H1 (cell line): ENCODE measurements around the gene CA9. TPM values are rescaled to one million over a fixed set of nuclear protein-coding genes. Genes with fewer than 3 reads are reported as not detected.

Experiments used
- CTCF ChIA-PET: fragments of 300-600 bp; sonication (Branson Sonifier 250); formaldehyde crosslinking; loops from one replicate; lab custom pipeline; 2021; ENCODE audit not compliant: partially characterized antibody; lab: Charles Lee
- POLR2A ChIA-PET: fragments of 300-600 bp; sonication (Branson Sonifier 250); formaldehyde crosslinking; loops from one replicate; lab custom pipeline; 2021; ENCODE audit warnings: inconsistent platforms; ENCODE audit not compliant: partially characterized antibody; lab: Charles Lee
- DNase-seq, 2 experiments: peaks; one replicate each; pipeline versions ENCODE4 v3.0.0 to v3.0.0-alpha.2; 2010 to 2022; ENCODE audit warnings: low spot score in 2 of 2, low read depth in 1 of 2, mixed read lengths in 1 of 2
- FAIRE-seq: peaks from 2 replicates; lab custom pipeline; 2011; peaks lifted over from hg19 to GRCh38; lab: Jason Lieb, UNC
- H2AFZ ChIP-seq: 2 replicates; pipeline ENCODE4 v1.8.1; 2012; ENCODE audit warnings: low read length, inconsistent platforms
- H2AK5ac ChIP-seq: 2 replicates; pipeline ENCODE4 v1.6.1; 2013; ENCODE audit warnings: low read depth, low read length
- H2BK120ac ChIP-seq: replicated peaks from 2 replicates; pipeline ENCODE3; 2013; ENCODE audit warnings: low read depth, low read length, inconsistent platforms
- H2BK12ac ChIP-seq: 2 replicates; pipeline ENCODE4 v1.6.1; 2013; ENCODE audit warnings: low read depth, low read length
- H2BK15ac ChIP-seq: 2 replicates; pipeline ENCODE4 v1.6.1; 2013; ENCODE audit warnings: low read length
- H2BK20ac ChIP-seq: 2 replicates; pipeline ENCODE4 v1.6.1; 2013; ENCODE audit warnings: low read length
- H2BK5ac ChIP-seq: 2 replicates; pipeline ENCODE4 v1.6.1; 2013; ENCODE audit warnings: low read depth, low read length
- H3K14ac ChIP-seq: 2 replicates; pipeline ENCODE4 v1.6.1; 2013; ENCODE audit warnings: inconsistent platforms; ENCODE audit not compliant: insufficient read length
- H3K18ac ChIP-seq: 2 replicates; pipeline ENCODE4 v1.6.1; 2013; ENCODE audit warnings: low read length; ENCODE audit errors: extremely low read depth
- H3K23ac ChIP-seq: 2 replicates; pipeline ENCODE4 v1.6.1; 2013; ENCODE audit warnings: inconsistent platforms; ENCODE audit not compliant: insufficient read length
- H3K23me2 ChIP-seq: 2 replicates; pipeline ENCODE4 v1.6.1; 2013; ENCODE audit warnings: low read depth, low read length
- H3K27ac ChIP-seq: 2 replicates; pipeline ENCODE4 v1.6.1; 2011; ENCODE audit warnings: low read depth, low read length, inconsistent platforms
- H3K27me3 ChIP-seq, 4 experiments: replicated peaks in 1 of 4; 1 replicate in 1 of 4; 2 replicates in 3 of 4; pipeline versions ENCODE4 v1.6.1 to v1.8.1; 2011 to 2013; ENCODE audit warnings: low read length in 3 of 4, mild to moderate bottlenecking in 3 of 4, inconsistent platforms in 2 of 4, mixed read lengths in 2 of 4, moderate library complexity in 1 of 4; ENCODE audit not compliant: control insufficient read depth in 3 of 4, insufficient read depth in 3 of 4; ENCODE audit errors: extremely low read depth in 1 of 4
- H3K36me3 ChIP-seq, 4 experiments: 2 replicates each; pipeline versions ENCODE4 v1.6.1 to v1.8.1; 2011 to 2013; ENCODE audit warnings: mild to moderate bottlenecking in 4 of 4, low read length in 3 of 4, moderate library complexity in 2 of 4, control low read depth in 1 of 4, inconsistent platforms in 1 of 4; ENCODE audit not compliant: insufficient read depth in 4 of 4, control insufficient read depth in 2 of 4
- H3K4ac ChIP-seq: replicated peaks from 2 replicates; pipeline ENCODE3; 2013; ENCODE audit warnings: low read length, low read depth, mixed read lengths, inconsistent platforms; ENCODE audit not compliant: insufficient read length
- H3K4me1 ChIP-seq, 4 experiments: replicated peaks in 1 of 4; 1 replicate in 1 of 4; 2 replicates in 3 of 4; pipeline versions ENCODE4 v1.6.1 to v1.8.1; 2011 to 2013; ENCODE audit warnings: low read length in 3 of 4, inconsistent platforms in 2 of 4, mixed read lengths in 1 of 4; ENCODE audit not compliant: insufficient read depth in 4 of 4, control insufficient read depth in 3 of 4
- H3K4me2 ChIP-seq, 2 experiments: 2 replicates each; pipeline versions ENCODE4 v1.6.1 to v1.8.1; 2011 to 2013; ENCODE audit warnings: low read depth in 2 of 2, low read length in 2 of 2, control low read depth in 1 of 2, inconsistent platforms in 1 of 2, mild to moderate bottlenecking in 1 of 2; ENCODE audit not compliant: insufficient read depth in 1 of 2
- H3K4me3 ChIP-seq, 4 experiments: fragments of 200-600, 300-600 bp in 1 of 4; sonication (generic), shearing (Covaris generic), sonication (Bioruptor Twin) in 1 of 4; 2 replicates each; pipeline versions ENCODE4 v1.5.1 to v1.8.1; 2011 to 2016; ENCODE audit warnings: low read length in 4 of 4, low read depth in 3 of 4, control low read depth in 2 of 4, inconsistent platforms in 2 of 4, mild to moderate bottlenecking in 2 of 4, mixed read lengths in 1 of 4, moderate library complexity in 1 of 4; ENCODE audit not compliant: insufficient read depth in 2 of 4; ENCODE audit errors: extremely low read depth in 1 of 4
- H3K56ac ChIP-seq: replicated peaks from 2 replicates; pipeline ENCODE3; 2013; ENCODE audit warnings: low read depth, mild to moderate bottlenecking, mixed read lengths, low read length, inconsistent platforms; ENCODE audit not compliant: insufficient read length
- H3K79me1 ChIP-seq: 2 replicates; pipeline ENCODE4 v1.6.1; 2013; ENCODE audit warnings: low read depth, low read length, control low read depth
- H3K79me2 ChIP-seq, 2 experiments: 2 replicates each; pipeline versions ENCODE4 v1.6.1 to v1.8.1; 2012 to 2013; ENCODE audit warnings: low read length in 2 of 2, mild to moderate bottlenecking in 2 of 2, inconsistent platforms in 1 of 2; ENCODE audit not compliant: insufficient read depth in 2 of 2, control insufficient read depth in 1 of 2
- H3K9ac ChIP-seq, 4 experiments: replicated peaks in 1 of 4; 1 replicate in 1 of 4; 2 replicates in 3 of 4; pipeline versions ENCODE4 v1.6.1 to v1.8.1; 2011 to 2013; ENCODE audit warnings: low read depth in 3 of 4, low read length in 3 of 4, control low read depth in 2 of 4, mild to moderate bottlenecking in 2 of 4, moderate library complexity in 2 of 4, inconsistent platforms in 1 of 4; ENCODE audit errors: extremely low read depth in 1 of 4
- H3K9me3 ChIP-seq, 2 experiments: 2 replicates each; pipeline versions ENCODE4 v1.6.1 to v1.8.1; 2012 to 2013; ENCODE audit warnings: mild to moderate bottlenecking in 2 of 2, moderate library complexity in 2 of 2, control low read depth in 1 of 2, inconsistent platforms in 1 of 2, low read depth in 1 of 2, low read length in 1 of 2, mixed read lengths in 1 of 2; ENCODE audit not compliant: insufficient read depth in 2 of 2
- H4K20me1 ChIP-seq, 2 experiments: replicated peaks in 1 of 2; 2 replicates each; pipeline versions ENCODE3 to v1.8.1; 2011 to 2013; ENCODE audit warnings: inconsistent platforms in 2 of 2, low read length in 2 of 2, mild to moderate bottlenecking in 1 of 2; ENCODE audit not compliant: insufficient read depth in 2 of 2, control insufficient read depth in 1 of 2
- H4K5ac ChIP-seq: 2 replicates; pipeline ENCODE4 v1.6.1; 2013; ENCODE audit warnings: low read length, low read depth, mixed read lengths, inconsistent platforms; ENCODE audit not compliant: insufficient read length
- H4K8ac ChIP-seq: 2 replicates; pipeline ENCODE4 v1.8.0; 2013; ENCODE audit warnings: mild to moderate bottlenecking, moderate library complexity, low read length, inconsistent platforms; ENCODE audit not compliant: insufficient read depth; ENCODE audit errors: extremely low read depth
- H4K91ac ChIP-seq: replicated peaks from 2 replicates; pipeline ENCODE3; 2013; ENCODE audit warnings: low read length, mixed read lengths, inconsistent platforms; ENCODE audit not compliant: insufficient read length
- CEBPB ChIP-seq: IDR thresholded peaks from 2 replicates; pipeline ENCODE4 v1.6.1; 2012; ENCODE audit warnings: low read depth, low read length
- CHD1 ChIP-seq: IDR thresholded peaks from 2 replicates; pipeline ENCODE4 v1.6.1; 2012; ENCODE audit warnings: low read depth, low read length, improper control_type of control experiment
- CTBP2 ChIP-seq: IDR thresholded peaks from 2 replicates; pipeline ENCODE4 v1.7.0; 2011; ENCODE audit warnings: borderline replicate concordance, mild to moderate bottlenecking, moderate library complexity, mixed read lengths, low read length; ENCODE audit not compliant: insufficient read depth, insufficient read length
- CTCF ChIP-seq, 3 experiments: IDR thresholded peaks; 1 replicate in 2 of 3; 2 replicates in 1 of 3; pipeline versions ENCODE4 v1.5.1 to v1.6.1; 2011; ENCODE audit warnings: low read length in 3 of 3, mild to moderate bottlenecking in 3 of 3, inconsistent platforms in 2 of 3, low read depth in 1 of 3, moderate library complexity in 1 of 3; ENCODE audit not compliant: insufficient read depth in 1 of 3; ENCODE audit errors: control extremely low read depth in 1 of 3
- EGR1 ChIP-seq: IDR thresholded peaks from 2 replicates; pipeline ENCODE4 v1.6.1; 2011; ENCODE audit warnings: low read depth, low read length, borderline replicate concordance
- HDAC2 ChIP-seq, 2 experiments: fragments of 300-600 bp in 1 of 2; sonication (generic) in 1 of 2; IDR thresholded peaks; 2 replicates each; pipeline ENCODE4 v1.6.1; 2011 to 2012; ENCODE audit warnings: low read depth in 2 of 2, low read length in 2 of 2, mild to moderate bottlenecking in 2 of 2, moderate library complexity in 2 of 2, borderline replicate concordance in 1 of 2, inconsistent platforms in 1 of 2
- HDAC6 ChIP-seq: IDR thresholded peaks from one replicate; pipeline ENCODE4 v1.7.1; 2012; ENCODE audit warnings: low read depth, mild to moderate bottlenecking, inconsistent platforms, low read length, moderate library complexity
- NRF1 ChIP-seq: IDR thresholded peaks from 2 replicates; pipeline ENCODE4 v1.6.1; 2011; ENCODE audit warnings: mild to moderate bottlenecking, low read depth, low read length, improper control_type of control experiment
- SIRT6 ChIP-seq: IDR thresholded peaks from one replicate; pipeline ENCODE4 v1.7.1; 2012; ENCODE audit warnings: low read length, inconsistent platforms
- SP1 ChIP-seq: IDR thresholded peaks from 2 replicates; pipeline ENCODE4 v1.6.1; 2011; ENCODE audit warnings: low read depth, low read length
- SP4 ChIP-seq: IDR thresholded peaks from 2 replicates; pipeline ENCODE4 v1.6.1; 2012; ENCODE audit warnings: low read length, inconsistent platforms
- SRF ChIP-seq: IDR thresholded peaks from 2 replicates; pipeline ENCODE4 v1.6.1; 2011; ENCODE audit warnings: mild to moderate bottlenecking, low read depth, low read length, moderate library complexity
- WGBS, 2 experiments: shearing (Covaris generic) in 1 of 2; methylation state at CpG; one replicate each; pipeline versions ENCODE4 v1.1.6 to v1.1.7; 2013 to 2015; ENCODE audit warnings: low lambda C conversion rate in 2 of 2, mixed read lengths in 2 of 2, inconsistent platforms in 1 of 2, low coverage in 1 of 2, missing lambda C conversion rate in 1 of 2; ENCODE audit not compliant: insufficient replicate concordance in 2 of 2, insufficient coverage in 1 of 2, insufficient read length in 1 of 2; ENCODE audit errors: extremely low coverage in 1 of 2, missing lambda C conversion rate in 1 of 2; 5-methylcytosine and 5-hydroxymethylcytosine counted together
- polyA plus RNA-seq, 7 experiments: library from polyadenylated mRNA; depleted of rRNA in 3 of 7; stranded (reverse) in 5 of 7; unstranded in 2 of 7; fragments of >200 nt in 5 of 7; fragments of 200-250 nt in 2 of 7; gene quantifications; 1 replicate in 5 of 7; 2 replicates in 1 of 7; 4 replicates in 1 of 7; pipeline versions ENCODE4 v1.2.1 to v1.2.3, GENCODE V29; 2011 to 2013; ENCODE audit warnings: missing spikeins in 2 of 7, mixed read lengths in 2 of 7
- total RNA-seq: library from RNA; stranded (reverse); fragmentation: NEBNext Ultra II Directional; extraction: Animal tissue kit (Norgen Biotek cat#: 25700); gene quantifications from 2 replicates; pipeline ENCODE4 v1.2.1, GENCODE V29; 2021

Gene CA9
- total and polyA plus RNA-seq, 2 of the 8 experiments (the other 6 are each of a cell fraction or from before 2014, with no cell fraction given), result 1.3 to 1.8 TPM

- Histone ChIP-seq H4K5ac (no peak overlapping the region), H4K8ac (no peak overlapping the region), H2AFZ (no peak overlapping the region), H3K79me1 (peaks cover 3% of the 10 kb centered on the region; the same call in 1 of the 2 replicates), H3K27ac (no peak overlapping the region), H2BK12ac (no peak overlapping the region), H3K36me3 (peaks cover 29 to 85% (median 64%) of the 10 kb centered on the region in 4 experiments), H3K56ac (no peak overlapping the region), H3K18ac (no peak overlapping the region), H3K4me2 (no peak overlapping the region), H2BK15ac (no peak overlapping the region), H3K4me3 (no peak overlapping the region), H4K91ac (no peak overlapping the region), H3K4ac (no peak overlapping the region), H2AK5ac (no peak overlapping the region), H4K20me1 (peaks cover 0 to 2% of the 10 kb centered on the region in 2 experiments), H2BK5ac (no peak overlapping the region), H3K9ac (no peak overlapping the region), H3K27me3 (no peaks in the 10 kb centered on the region), H3K9me3 (no peaks in the 10 kb centered on the region), H3K79me2 (no peaks in the 10 kb centered on the region), H3K23ac (no peak overlapping the region), H3K23me2 (no peaks in the 10 kb centered on the region), H2BK20ac (no peak overlapping the region), H3K14ac (no peak overlapping the region), H2BK120ac (no peak overlapping the region), H3K4me1 (no peaks in the 10 kb centered on the region)
- FAIRE-seq (no peak), DNase-seq (no peak)
- 97% methylated on average over 4 of the region's 4 CpGs; no CpG with 5 or more reads in 1 of the 2 experiments for whole genome bisulfite sequencing, 2 experiments
- ChIA-PET POLR2A (interaction anchor here (1.2 to 10.5 kb wide), 3 partner anchors 8 to 14 kb away, joined by 3 to 51 read pairs (median 15); partner anchors contain the start of genes CREB3 and TLN1), CTCF (interaction anchor here (0.9 to 13.8 kb wide), 3 partner anchors 11 to 23 kb away, joined by 3 to 198 read pairs (median 3); partner anchors contain the start of genes CREB3 and TLN1)
- TF ChIP-seq SRF, result no peak
- TF ChIP-seq CEBPB, result no peak
- TF ChIP-seq SP4, result no peak
- no peak for TF ChIP-seq EGR1
- no peak for TF ChIP-seq CHD1
- TF ChIP-seq NRF1, result no peak
- no peak for TF ChIP-seq HDAC6
- no peak for TF ChIP-seq CTCF (IDR thresholded peaks at IDR 0.05; ENCODE audit: control extremely low read depth in 1 of 3, insufficient read depth in 1 of 3, low read depth in 1 of 3, low read length in 3 of 3)
- TF ChIP-seq CTBP2, result no peak
- no peak for TF ChIP-seq SIRT6
- no peak for TF ChIP-seq HDAC2 (IDR thresholded peaks at IDR 0.05; ENCODE audit: borderline replicate concordance in 1 of 2, low read depth in 2 of 2, low read length in 2 of 2)
- no peak for TF ChIP-seq SP1
Observed at GRCh38 chr9:35719546-35719945, 45.8 kb downstream of the CA9 start.
